ENCODE measurements around the gene CD164L2.

CD164L2 gene

DNA sequence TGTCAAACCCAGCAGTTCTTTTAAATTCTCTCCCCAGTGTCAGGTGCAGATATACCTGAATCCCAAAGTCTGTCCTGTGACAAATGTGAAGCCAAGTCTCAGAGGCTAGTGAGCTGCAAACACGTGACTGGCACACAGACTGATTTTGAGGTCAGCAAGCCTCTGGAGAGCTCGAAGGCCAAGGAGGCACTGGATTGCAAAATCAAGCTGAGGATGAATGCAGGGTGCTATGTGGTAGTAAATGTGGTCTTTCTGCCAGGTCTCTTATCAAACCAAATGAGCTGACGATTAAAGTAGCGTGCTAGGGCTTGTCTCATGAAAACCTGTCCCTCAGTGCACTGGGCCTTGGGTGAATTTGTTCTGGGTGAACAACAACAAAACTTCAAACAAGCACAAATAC lies 29.9 kb upstream of the CD164L2 start:
- Histone ChIP-seq H3F3A (ENCODE audit: insufficient read depth) (no peaks in the 10 kb centered on the region), H3K36me3 (ENCODE audit: low read length) (peaks cover 28% of the 10 kb centered on the region), H4K20me1 (ENCODE audit: low read depth, low read length) (no peaks in the 10 kb centered on the region), H3K9me2 (replicated peaks; ENCODE audit: insufficient read depth, low read length) (no peaks in the 10 kb centered on the region), H3K9me3 (ENCODE audit: insufficient read depth, low read length) (no peaks in the 10 kb centered on the region), H2AFZ (ENCODE audit: low read depth, low read length, severe bottlenecking) (no peak overlapping the region), H3K9ac (ENCODE audit: low read length) (no peak overlapping the region), H3K4me3 (ENCODE audit: insufficient read depth, low read length, poor library complexity, severe bottlenecking) (no peak overlapping the region), H3K4me2 (ENCODE audit: low read depth, low read length, poor library complexity, severe bottlenecking) (no peak overlapping the region), H3K79me2 (ENCODE audit: insufficient read depth, low read length) (no peaks in the 10 kb centered on the region), H3K27me3 (ENCODE audit: low read length) (no peaks in the 10 kb centered on the region), H3K27ac (ENCODE audit: low read depth, low read length) (no peak overlapping the region)
- TF ChIP-seq EZH2phosphoT487 (conservative IDR thresholded peaks at IDR 0.05; ENCODE audit: low read length) (no peak), CTCF (IDR thresholded peaks at IDR 0.05; ENCODE audit: insufficient read depth, low read length, poor library complexity, severe bottlenecking) (no peak)

DNA sequence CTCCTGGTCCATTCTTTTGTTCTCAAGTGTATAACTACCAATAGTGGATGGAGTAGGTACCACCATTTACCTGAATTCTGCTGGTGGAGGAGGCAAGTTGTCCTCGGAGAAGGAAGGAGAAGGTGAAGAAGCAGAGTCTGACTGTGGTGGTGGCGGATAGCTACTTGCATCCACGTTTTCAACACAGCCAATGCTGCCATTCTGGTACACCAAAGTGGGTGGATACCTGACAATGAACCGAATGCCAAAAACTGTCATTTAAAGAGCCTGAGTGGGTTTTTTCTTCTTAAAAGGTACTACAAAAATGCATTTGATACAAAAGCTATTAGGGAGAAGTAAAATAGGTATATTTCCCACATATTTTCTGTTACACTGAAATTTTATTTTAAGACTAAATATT lies 29.4 kb upstream of the CD164L2 start:
- Histone ChIP-seq H4K20me1 (ENCODE audit: low read depth, low read length) (no peaks in the 10 kb centered on the region), H3K9me3 (ENCODE audit: insufficient read depth, low read length) (no peaks in the 10 kb centered on the region)

DNA sequence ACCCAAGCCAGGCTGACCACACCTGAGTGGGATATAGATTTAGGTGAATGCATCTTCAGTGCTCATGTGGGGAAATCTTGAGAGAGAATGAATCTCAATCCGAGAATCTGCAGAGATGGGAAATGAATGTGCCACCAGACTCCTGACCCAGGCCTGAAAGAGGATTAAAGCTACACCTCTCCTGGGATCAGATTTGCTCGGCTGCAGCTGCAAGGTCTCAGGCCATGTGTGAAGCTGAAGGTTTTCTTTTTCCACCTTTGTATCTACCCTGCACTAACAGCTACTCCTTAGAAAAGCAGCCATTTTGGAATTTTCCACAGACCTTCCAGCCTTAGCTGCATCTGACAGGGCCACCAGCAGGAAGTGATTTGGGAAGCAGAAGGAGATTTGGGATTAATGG lies 27.6 kb upstream of the CD164L2 start:
- Histone ChIP-seq H3K4me2 (ENCODE audit: low read depth, low read length, poor library complexity, severe bottlenecking) (no peak overlapping the region), H3K9me2 (replicated peaks; ENCODE audit: insufficient read depth, low read length) (no peaks in the 10 kb centered on the region), H3F3A (ENCODE audit: insufficient read depth) (no peaks in the 10 kb centered on the region), H3K27ac (ENCODE audit: low read depth, low read length) (no peak overlapping the region), H2AFZ (ENCODE audit: low read depth, low read length, severe bottlenecking) (no peak overlapping the region), H3K9ac (ENCODE audit: low read length) (no peak overlapping the region), H3K79me2 (ENCODE audit: insufficient read depth, low read length) (no peaks in the 10 kb centered on the region), H3K27me3 (ENCODE audit: low read length) (no peaks in the 10 kb centered on the region), H4K20me1 (ENCODE audit: low read depth, low read length) (no peaks in the 10 kb centered on the region), H3K4me3 (ENCODE audit: insufficient read depth, low read length, poor library complexity, severe bottlenecking) (no peak overlapping the region), H3K9me3 (ENCODE audit: insufficient read depth, low read length) (no peaks in the 10 kb centered on the region), H3K36me3 (ENCODE audit: low read length) (peaks cover 23% of the 10 kb centered on the region)
- TF ChIP-seq EZH2phosphoT487 (conservative IDR thresholded peaks at IDR 0.05; ENCODE audit: low read length) (no peak), CTCF (IDR thresholded peaks at IDR 0.05; ENCODE audit: insufficient read depth, low read length, poor library complexity, severe bottlenecking) (no peak)

More for the DNA sequence above, 29.4 kb upstream of the CD164L2 start:
- Histone ChIP-seq H2AFZ (ENCODE audit: low read depth, low read length, severe bottlenecking) (no peak overlapping the region), H3K27ac (ENCODE audit: low read depth, low read length) (no peak overlapping the region), H3K4me3 (ENCODE audit: insufficient read depth, low read length, poor library complexity, severe bottlenecking) (no peak overlapping the region), H3K9ac (ENCODE audit: low read length) (no peak overlapping the region), H3K36me3 (ENCODE audit: low read length) (peaks cover 26% of the 10 kb centered on the region), H3K27me3 (ENCODE audit: low read length) (no peaks in the 10 kb centered on the region), H3K4me2 (ENCODE audit: low read depth, low read length, poor library complexity, severe bottlenecking) (no peak overlapping the region), H3F3A (ENCODE audit: insufficient read depth) (no peaks in the 10 kb centered on the region), H3K79me2 (ENCODE audit: insufficient read depth, low read length) (no peaks in the 10 kb centered on the region), H3K9me2 (replicated peaks; ENCODE audit: insufficient read depth, low read length) (no peaks in the 10 kb centered on the region)
- TF ChIP-seq EZH2phosphoT487 (conservative IDR thresholded peaks at IDR 0.05; ENCODE audit: low read length) (no peak), CTCF (IDR thresholded peaks at IDR 0.05; ENCODE audit: insufficient read depth, low read length, poor library complexity, severe bottlenecking) (no peak)

Measured in SU-DHL-6 (cell line).